GM04504 (cell line): ENCODE measurements around the gene TPPP2.
A peak's percentile ranks its signal among the peaks of the same experiment; 100 is the strongest.
"Not testable (repeated sequence)": the region's sequence is repeated elsewhere in the genome, so short reads cannot be mapped to it uniquely, and the experiment has no call there.

Experiments
- DNase-seq: peaks from one replicate; pipeline ENCODE4 v3.0.0-alpha.2; 2012; ENCODE audit warnings: low read depth

TPPP2 gene

GRCh38 chr14:21029917-21030316 is at the start of gene TPPP2:
Gene TPPP2 (plus strand): TSS chr14:21030217. CDS start chr14:21030582, 365 bp downstream.
- DNase-seq, result no peak

GRCh38 chr14:20980906-20981305 is 49.1 kb upstream of the TPPP2 start:
- no peak for DNase-seq

- no peak for DNase-seq
These were observed 47.2 kb upstream of the TPPP2 start for GRCh38 chr14:20982646-20983369.

- not testable (repeated sequence) for DNase-seq
These were observed 44.4 kb upstream of the TPPP2 start for GRCh38 chr14:20985650-20986049.

GRCh38 chr14:20986811-20987210 is 43.2 kb upstream of the TPPP2 start:
- DNase-seq, result peak; percentile 82

- no peak for DNase-seq
These were observed 41.1 kb upstream of the TPPP2 start for GRCh38 chr14:20988717-20989470.

GRCh38 chr14:20989471-20989786 is 40.6 kb upstream of the TPPP2 start:
- DNase-seq, result no peak

- peak; percentile 91 for DNase-seq
These were observed 40.0 kb upstream of the TPPP2 start, which contains the start of gene METTL17 for GRCh38 chr14:20989787-20990600. Gene METTL17 (plus strand): TSS chr14:20989980. CDS start chr14:20990003, 23 bp downstream.

GRCh38 chr14:20996521-20996920 is 33.5 kb upstream of the TPPP2 start:
- DNase-seq, result no peak

- no peak for DNase-seq
These were observed 32.9 kb upstream of the TPPP2 start for GRCh38 chr14:20997115-20997514.

- DNase-seq, result no peak
These were observed 32.5 kb upstream of the TPPP2 start for GRCh38 chr14:20997564-20997963.

GRCh38 chr14:20998139-20998538 is 31.9 kb upstream of the TPPP2 start:
- DNase-seq, result no peak

- DNase-seq, result peak; percentile 62
These were observed 31.2 kb upstream of the TPPP2 start, which contains the start of gene SLC39A2 for GRCh38 chr14:20998674-20999366. Gene SLC39A2 (plus strand): TSS chr14:20999293. CDS start chr14:20999447, 154 bp downstream.

GRCh38 chr14:20999591-20999990 is 30.4 kb upstream of the TPPP2 start:
- DNase-seq, result no peak

- DNase-seq, result no peak
These were observed 28.8 kb upstream of the TPPP2 start for GRCh38 chr14:21001218-21001617.

- no peak for DNase-seq
These were observed 26.1 kb upstream of the TPPP2 start for GRCh38 chr14:21003788-21004346.

GRCh38 chr14:21009721-21010120 is 20.3 kb upstream of the TPPP2 start:
- not testable (repeated sequence) for DNase-seq

GRCh38 chr14:21011136-21011535 is 18.9 kb upstream of the TPPP2 start:
- no peak for DNase-seq

- DNase-seq, result peak; percentile 57
These were observed 15.2 kb upstream of the TPPP2 start for GRCh38 chr14:21014761-21015190.

GRCh38 chr14:21015312-21015711 is 14.7 kb upstream of the TPPP2 start:
- no peak for DNase-seq

GRCh38 chr14:21016413-21017190 is 13.4 kb upstream of the TPPP2 start:
- DNase-seq, result no peak
